ENCODE data around the gene ANKS4B. TPM values are rescaled to one million over a fixed set of nuclear protein-coding genes. Genes with fewer than 3 reads are reported as not detected.

The ANKS4B gene
- total RNA-seq, 1 experiment from 2014 or later: 0.07 TPM

GRCh38 chr16:21197112-21197511, 36.4 kb upstream of the ANKS4B start:
- H3K4me3 Mint-ChIP-seq: no peak overlapping the region
- ATAC-seq (no peak), DNase-seq (ENCODE audit: low spot score) (no peak)
- H3K27me3 Mint-ChIP-seq (ENCODE audit: low read depth): no peaks in the 10 kb centered on the region; the same call in 1 of the 2 replicates
- no peaks in the 10 kb centered on the region for H3K36me3 Mint-ChIP-seq
- H3K27ac Mint-ChIP-seq: no peak overlapping the region
- H3K9me3 Mint-ChIP-seq: peaks cover 3% of the 10 kb centered on the region; the same call in 1 of the 2 replicates
- ChIA-PET CTCF (interaction anchor here (1.1 to 1.8 kb wide), 2 partner anchors 8 to 104 kb away, joined by 3 to 8 read pairs; no protein-coding TSS in a partner anchor), POLR2A (no interaction called here)
- TF ChIP-seq FOXK1 (CRISPR knock-in tag; IDR thresholded peaks at IDR 0.05) (no peak), ZNF138 (CRISPR knock-in tag; conservative IDR thresholded peaks at IDR 0.05) (no peak), FOXP4 (CRISPR knock-in tag; IDR thresholded peaks at IDR 0.05) (no peak), MYBL2 (CRISPR knock-in tag; IDR thresholded peaks at IDR 0.05) (no peak), ATF3 (CRISPR knock-in tag; conservative IDR thresholded peaks at IDR 0.05) (no peak), CTCF (IDR thresholded peaks at IDR 0.05) (no peak), JAZF1 (CRISPR knock-in tag; IDR thresholded peaks at IDR 0.05) (no peak), ZNF425 (CRISPR knock-in tag; conservative IDR thresholded peaks at IDR 0.05) (no peak), NR2C2 (CRISPR knock-in tag; IDR thresholded peaks at IDR 0.05) (no peak), MLX (CRISPR knock-in tag; IDR thresholded peaks at IDR 0.05) (no peak), GRHL2 (CRISPR knock-in tag; IDR thresholded peaks at IDR 0.05; ENCODE audit: insufficient replicate concordance, severe bottlenecking) (no peak), ZNF281 (CRISPR knock-in tag; IDR thresholded peaks at IDR 0.05) (no peak)
- no peaks in the 10 kb centered on the region for H3K4me1 Mint-ChIP-seq

- no peaks in the 10 kb centered on the region for H3K9me3 Mint-ChIP-seq
- no peaks in the 10 kb centered on the region; the same call in 1 of the 2 replicates for H3K27me3 Mint-ChIP-seq (ENCODE audit: low read depth)
- no peak overlapping the region for H3K27ac Mint-ChIP-seq
- DNase-seq (ENCODE audit: low spot score): no peak
- H3K4me3 Mint-ChIP-seq: no peak overlapping the region
- H3K36me3 Mint-ChIP-seq: no peaks in the 10 kb centered on the region
- ChIA-PET CTCF (interaction anchor here (1.1 to 1.8 kb wide), 3 partner anchors 9 to 103 kb away, joined by 3 to 8 read pairs (median 4); no protein-coding TSS in a partner anchor), POLR2A (no interaction called here)
- H3K4me1 Mint-ChIP-seq: no peaks in the 10 kb centered on the region
- no peak for ATAC-seq
- TF ChIP-seq MXD4 (CRISPR knock-in tag; IDR thresholded peaks at IDR 0.05; ENCODE audit: borderline replicate concordance) (no peak), PRRX2 (CRISPR knock-in tag; IDR thresholded peaks at IDR 0.05) (no peak), FOXJ3 (CRISPR knock-in tag; IDR thresholded peaks at IDR 0.05; ENCODE audit: borderline replicate concordance) (no peak)
Measured at GRCh38 chr16:21197621-21198020, 35.9 kb upstream of the ANKS4B start.

All from WTC11 (cell line).